ENCODE results near the gene GPC5. TPM values are rescaled to one million over a fixed set of nuclear protein-coding genes. Genes with fewer than 3 reads are reported as not detected.

Gene GPC5
- total and polyA plus RNA-seq, 9 of the 15 experiments (the other 6 are each of a cell fraction or from before 2014, with no cell fraction given) = 0.18 to 0.27 TPM; not detected in 7

DNA sequence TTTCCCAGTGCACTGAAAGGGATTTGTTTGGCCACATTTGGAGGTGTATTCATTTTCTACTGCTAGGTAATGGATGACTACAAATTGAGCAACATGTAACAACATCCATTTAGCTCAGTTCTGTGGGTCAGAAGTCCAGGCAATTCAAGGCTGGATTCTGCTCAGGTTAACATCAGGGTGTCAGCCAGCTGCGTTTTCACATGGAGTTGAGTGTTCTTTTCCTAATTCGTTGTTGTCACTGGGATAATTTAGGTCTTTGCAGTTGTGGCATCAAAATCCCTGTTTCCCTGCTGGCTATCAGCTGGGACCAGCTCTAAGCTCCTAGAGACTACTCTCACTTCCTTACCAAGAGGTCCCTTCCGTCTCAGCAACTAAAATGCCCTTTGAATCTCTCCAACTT lies 25.5 kb upstream of the GPC5 start:
- no peak for TF ChIP-seq ZSCAN29 (IDR thresholded peaks at IDR 0.05)
- TF ChIP-seq HDAC3 (IDR thresholded peaks at IDR 0.05; ENCODE audit: borderline replicate concordance, partially characterized antibody) = no peak
- no peak for TF ChIP-seq NCOA4 (IDR thresholded peaks at IDR 0.05; ENCODE audit: partially characterized antibody)
- TF ChIP-seq RFX7 (CRISPR knock-in tag; IDR thresholded peaks at IDR 0.05) = no peak
- TF ChIP-seq, protein P1, sequence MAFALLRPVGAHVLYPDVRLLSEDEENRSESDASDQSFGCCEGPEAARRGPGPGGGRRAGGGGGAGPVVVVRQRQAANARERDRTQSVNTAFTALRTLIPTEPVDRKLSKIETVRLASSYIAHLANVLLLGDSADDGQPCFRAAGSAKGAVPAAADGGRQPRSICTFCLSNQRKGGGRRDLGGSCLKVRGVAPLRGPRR (CRISPR knock-in tag; IDR thresholded peaks at IDR 0.05) = no peak
- no peak for TF ChIP-seq ZNF263 (CRISPR knock-in tag; IDR thresholded peaks at IDR 0.05; ENCODE audit: borderline replicate concordance)
- no peak for TF ChIP-seq ILK (tag; IDR thresholded peaks at IDR 0.05; ENCODE audit: borderline replicate concordance, low read depth)
- TF ChIP-seq, protein P2, sequence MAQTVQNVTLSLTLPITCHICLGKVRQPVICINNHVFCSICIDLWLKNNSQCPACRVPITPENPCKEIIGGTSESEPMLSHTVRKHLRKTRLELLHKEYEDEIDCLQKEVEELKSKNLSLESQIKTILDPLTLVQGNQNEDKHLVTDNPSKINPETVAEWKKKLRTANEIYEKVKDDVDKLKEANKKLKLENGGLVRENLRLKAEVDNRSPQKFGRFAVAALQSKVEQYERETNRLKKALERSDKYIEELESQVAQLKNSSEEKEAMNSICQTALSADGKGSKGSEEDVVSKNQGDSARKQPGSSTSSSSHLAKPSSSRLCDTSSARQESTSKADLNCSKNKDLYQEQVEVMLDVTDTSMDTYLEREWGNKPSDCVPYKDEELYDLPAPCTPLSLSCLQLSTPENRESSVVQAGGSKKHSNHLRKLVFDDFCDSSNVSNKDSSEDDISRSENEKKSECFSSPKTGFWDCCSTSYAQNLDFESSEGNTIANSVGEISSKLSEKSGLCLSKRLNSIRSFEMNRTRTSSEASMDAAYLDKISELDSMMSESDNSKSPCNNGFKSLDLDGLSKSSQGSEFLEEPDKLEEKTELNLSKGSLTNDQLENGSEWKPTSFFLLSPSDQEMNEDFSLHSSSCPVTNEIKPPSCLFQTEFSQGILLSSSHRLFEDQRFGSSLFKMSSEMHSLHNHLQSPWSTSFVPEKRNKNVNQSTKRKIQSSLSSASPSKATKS (CRISPR knock-in tag; IDR thresholded peaks at IDR 0.05) = no peak
- TF ChIP-seq ZNF717 (CRISPR knock-in tag; IDR thresholded peaks at IDR 0.05) = no peak
- no peak overlapping the region for H3K4me3 ChIP-seq
- ChIA-PET POLR2A (interaction anchor here (1.1 to 3.7 kb wide), 7 partner anchors 9 to 47 kb away, joined by 3 to 41 read pairs (median 5); partner anchors contain the start of gene MIR17HG), CTCF (ENCODE audit: low intra/inter-chr PET ratio) (no interaction called here)
- H3K79me2 ChIP-seq (ENCODE audit: control insufficient read depth, insufficient read depth, low read length) = no peaks in the 10 kb centered on the region
- DNase-seq (ENCODE audit: extremely low read depth in 1 of 4, low spot score in 3 of 4) (no peak), FAIRE-seq (no peak), ATAC-seq (no peak)
- H3K27me3 ChIP-seq (ENCODE audit: control insufficient read depth in 2 of 2, insufficient read depth in 2 of 2, low read length in 2 of 2) = no peaks in the 10 kb centered on the region; a peak in 1 of 5 replicates
- no peak overlapping the region for H3K27ac ChIP-seq (ENCODE audit: extremely low read depth, low read depth, low read length)
- WGBS (ENCODE audit: insufficient coverage, low coverage, missing lambda C conversion rate) = 0% methylated on average over 3 of the region's 3 CpGs
- H3K36me3 ChIP-seq (ENCODE audit: control insufficient read depth, insufficient read depth, low read length) = no peaks in the 10 kb centered on the region
- in situ Hi-C loops (cut with MboI) = no loop called here
- no peaks in the 10 kb centered on the region for H3K9me3 ChIP-seq (replicated peaks; ENCODE audit: control insufficient read depth, insufficient read depth, low read depth, low read length)
- intact Hi-C loops (cut with micrococcal nuclease) = no loop called here
- H3K4me1 ChIP-seq (replicated peaks in 1 of 2; ENCODE audit: control insufficient read depth in 2 of 2, insufficient read depth in 2 of 2, low read length in 2 of 2) = peaks cover 0 to 9% of the 10 kb centered on the region in 2 experiments; a peak in 3 of 5 replicates
- BruUV-seq (replicated peaks) = no TSS peak
- H4K20me1 ChIP-seq (replicated peaks; ENCODE audit: control insufficient read depth, insufficient read depth, low read length) = no peaks in the 10 kb centered on the region
- H3K4me2 ChIP-seq (ENCODE audit: insufficient read depth, low read length) = no peak overlapping the region
- no peak overlapping the region for H2AFZ ChIP-seq (ENCODE audit: low read depth, low read length)
- no peak overlapping the region for H3K9ac ChIP-seq (ENCODE audit: insufficient read depth in 1 of 2, low read depth in 2 of 2, low read length in 2 of 2)
- no peaks in the 10 kb centered on the region for H3K9me1 ChIP-seq (ENCODE audit: control insufficient read depth, insufficient read depth, low read length)
